CD4-positive, alpha-beta memory T cell (primary cell): ENCODE measurements around the gene DVL2. TPM values are rescaled to one million over a fixed set of nuclear protein-coding genes. Genes with fewer than 3 reads are reported as not detected.

Experiments
- CTCF ChIA-PET: fragments of 350-600 bp; sonication (Branson Sonifier 250); formaldehyde crosslinking; loops from one replicate; lab custom pipeline; 2021; ENCODE audit warnings: inconsistent platforms; ENCODE audit not compliant: partially characterized antibody; lab: Charles Lee
- POLR2A ChIA-PET: fragments of 350-600 bp; sonication (Branson Sonifier 250); formaldehyde crosslinking; loops from one replicate; lab custom pipeline; 2021; ENCODE audit not compliant: partially characterized antibody; lab: Charles Lee
- DNase-seq, 5 donors: peaks; one replicate each; pipeline versions ENCODE4 v3.0.0 to v3.0.0-alpha.2; 2020 to 2022; ENCODE audit warnings: mixed read lengths in 1 of 5
- H3K27ac ChIP-seq: one replicate; pipeline ENCODE4 v1.7.0; 2013; ENCODE audit warnings: low read depth, low read length
- H3K27me3 ChIP-seq: 2 replicates; pipeline ENCODE4 v1.7.0; 2013; ENCODE audit warnings: mild to moderate bottlenecking, low read length, moderate library complexity; ENCODE audit not compliant: insufficient read depth
- H3K36me3 ChIP-seq: 2 replicates; pipeline ENCODE4 v1.7.0; 2013; ENCODE audit warnings: mild to moderate bottlenecking, low read length, moderate library complexity; ENCODE audit not compliant: insufficient read depth
- H3K4me1 ChIP-seq: 2 replicates; pipeline ENCODE4 v1.7.0; 2013; ENCODE audit warnings: mild to moderate bottlenecking, low read length, moderate library complexity; ENCODE audit not compliant: insufficient read depth
- H3K4me3 ChIP-seq, 2 donors: one replicate each; pipeline ENCODE4 v1.7.0; 2013; ENCODE audit warnings: low read length in 2 of 2, mild to moderate bottlenecking in 1 of 2
- H3K9me3 ChIP-seq, 2 donors: one replicate each; pipeline ENCODE4 v1.7.0; 2013; ENCODE audit warnings: low read length in 2 of 2, control low read depth in 1 of 2; ENCODE audit not compliant: control insufficient read depth in 1 of 2
- H3K27ac Mint-ChIP-seq, 7 donors: one replicate each; pipeline ENCODE4 v1.8.0; 2020 to 2021; ENCODE audit warnings: mixed read lengths in 7 of 7, mild to moderate bottlenecking in 6 of 7, inconsistent platforms in 3 of 7, moderate library complexity in 3 of 7
- H3K27me3 Mint-ChIP-seq, 2 donors: one replicate each; pipeline ENCODE4 v1.8.0; 2020 to 2021; ENCODE audit warnings: mixed read lengths in 2 of 2
- H3K36me3 Mint-ChIP-seq, 2 donors: one replicate each; pipeline ENCODE4 v1.8.0; 2020 to 2021; ENCODE audit warnings: mixed read lengths in 2 of 2, inconsistent platforms in 1 of 2, mild to moderate bottlenecking in 1 of 2
- H3K4me1 Mint-ChIP-seq, 4 donors: one replicate each; pipeline ENCODE4 v1.8.0; 2020 to 2021; ENCODE audit warnings: mixed read lengths in 4 of 4, mild to moderate bottlenecking in 1 of 4
- H3K4me3 Mint-ChIP-seq, 8 donors: one replicate each; pipeline ENCODE4 v1.8.0; 2020 to 2021; ENCODE audit warnings: mixed read lengths in 8 of 8, mild to moderate bottlenecking in 7 of 8, moderate library complexity in 6 of 8, inconsistent platforms in 3 of 8
- H3K9me3 Mint-ChIP-seq, 8 donors: one replicate each; pipeline ENCODE4 v1.8.0; 2020 to 2021; ENCODE audit warnings: mixed read lengths in 8 of 8, mild to moderate bottlenecking in 5 of 8, inconsistent platforms in 3 of 8, moderate library complexity in 1 of 8
- intact Hi-C: fragments of 100-400 bp; cut with micrococcal nuclease; formaldehyde crosslinking; loops from one replicate; pipeline ENCODE4 v1.15.1; 2023
- polyA plus RNA-seq, 2 donors: library from polyadenylated mRNA; unstranded; fragments of 300-500 nt; fragmentation: Illumina TruSeq; gene quantifications; one replicate each; pipeline ENCODE4 v1.2.3, GENCODE V29; 2021
- total RNA-seq, 2 experiments: library from RNA; stranded (reverse); gene quantifications; one replicate each; pipeline ENCODE4 v1.2.3, GENCODE V29; 2021

Gene DVL2
- total and polyA plus RNA-seq, 4 experiments from 2014 or later: 22.0 to 76.8 (median 49.4) TPM

DNA sequence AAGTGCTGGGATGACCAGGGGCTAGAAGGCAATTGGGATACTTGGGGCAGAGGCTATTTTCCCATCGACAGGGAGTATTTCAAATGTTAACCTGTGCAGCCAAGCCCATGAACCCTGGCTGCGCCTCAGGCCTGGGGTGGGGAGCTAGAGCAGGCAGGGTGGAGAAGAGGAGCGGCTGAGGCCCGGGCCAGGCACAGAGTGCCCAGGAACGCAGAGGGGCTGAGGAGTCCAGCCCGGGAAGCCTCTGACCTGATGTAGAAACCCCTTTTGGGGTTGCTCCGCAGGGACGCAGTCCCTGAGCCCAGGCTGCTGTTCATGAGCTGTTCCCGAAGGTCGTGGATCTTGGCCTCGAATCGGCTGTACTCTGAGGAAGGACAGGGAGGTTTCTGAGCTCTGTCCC is 38.3 kb downstream of the DVL2 start:
- no peak overlapping the region for H3K27ac Mint-ChIP-seq
- DNase-seq: no peak
- no peak overlapping the region for H3K4me3 Mint-ChIP-seq
- Histone ChIP-seq H3K36me3 (no peaks in the 10 kb centered on the region), H3K4me1 (no peaks in the 10 kb centered on the region), H3K4me3 (no peak overlapping the region), H3K27me3 (no peaks in the 10 kb centered on the region), H3K27ac (no peak overlapping the region), H3K9me3 (no peaks in the 10 kb centered on the region)
- ChIA-PET POLR2A (no interaction called here), CTCF (no interaction called here)
- H3K36me3 Mint-ChIP-seq: peaks cover 4 to 7% of the 10 kb centered on the region in 2 donors
- intact Hi-C loops: no loop called here
- no peaks in the 10 kb centered on the region for H3K9me3 Mint-ChIP-seq
- no peaks in the 10 kb centered on the region for H3K4me1 Mint-ChIP-seq
- no peaks in the 10 kb centered on the region for H3K27me3 Mint-ChIP-seq

DNA sequence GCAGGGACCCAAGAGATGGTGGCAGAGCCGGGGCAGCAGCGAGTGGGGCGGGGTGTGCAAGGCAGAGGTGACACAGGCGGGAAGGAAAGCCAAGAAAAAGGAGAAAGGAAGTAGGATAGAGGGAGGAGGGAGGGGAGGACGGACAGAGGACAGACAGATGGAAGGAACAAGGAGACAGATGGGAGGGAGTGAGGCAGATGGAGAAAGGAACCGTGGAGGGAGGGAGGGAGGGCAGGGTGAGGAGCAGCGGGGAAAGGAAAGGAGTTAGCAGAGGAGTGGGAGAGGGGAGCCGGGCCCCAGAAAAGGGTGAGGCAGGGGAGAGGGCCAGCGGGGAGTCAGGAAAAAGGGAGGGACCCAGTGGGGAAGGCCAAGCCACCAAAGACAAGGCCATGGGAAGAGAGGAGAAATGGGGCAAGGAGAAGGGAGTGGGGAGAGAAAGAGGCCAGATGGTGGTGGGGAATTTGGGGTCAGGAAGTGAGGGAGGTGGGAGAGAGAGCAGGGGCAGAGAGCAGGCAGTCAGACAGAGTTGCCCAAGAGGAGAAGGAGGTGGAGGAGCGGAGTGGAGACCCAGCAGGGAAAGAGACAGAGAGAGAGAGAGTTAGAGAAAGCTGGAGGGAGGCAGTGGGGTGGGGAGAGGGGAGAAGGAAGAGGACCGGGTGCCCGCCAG is 41.9 kb downstream of the DVL2 start:
- no peak overlapping the region for H3K27ac ChIP-seq
- intact Hi-C loops: no loop called here
- ChIA-PET POLR2A (no interaction called here), CTCF (no interaction called here)
- Mint-ChIP-seq H3K9me3 (no peaks in the 10 kb centered on the region), H3K4me1 (no peaks in the 10 kb centered on the region), H3K4me3 (no peak overlapping the region), H3K36me3 (peaks cover 4 to 7% of the 10 kb centered on the region in 2 donors), H3K27me3 (no peaks in the 10 kb centered on the region), H3K27ac (peak overlapping the region in 1 of 7 donors; percentile 48)
- DNase-seq: no peak
- H3K36me3 ChIP-seq: no peaks in the 10 kb centered on the region
- no peaks in the 10 kb centered on the region for H3K27me3 ChIP-seq
- no peak overlapping the region for H3K4me3 ChIP-seq
- H3K4me1 ChIP-seq: no peaks in the 10 kb centered on the region
- no peaks in the 10 kb centered on the region for H3K9me3 ChIP-seq

GRCh38 chr17:7191571-7192270 is 42.6 kb downstream of the DVL2 start:
- no peaks in the 10 kb centered on the region for H3K27me3 Mint-ChIP-seq
- H3K9me3 Mint-ChIP-seq: no peaks in the 10 kb centered on the region
- H3K4me3 ChIP-seq: no peak overlapping the region
- no peak overlapping the region for H3K27ac ChIP-seq
- H3K4me3 Mint-ChIP-seq: no peak overlapping the region
- H3K4me1 ChIP-seq: no peaks in the 10 kb centered on the region
- no peaks in the 10 kb centered on the region for H3K36me3 ChIP-seq
- DNase-seq: peak in 2 of 5 donors; percentile 10 to 31
- H3K9me3 ChIP-seq: no peaks in the 10 kb centered on the region
- peak overlapping the region in 1 of 7 donors; percentile 37 for H3K27ac Mint-ChIP-seq
- ChIA-PET POLR2A (no interaction called here), CTCF (interaction anchor here (0.7 kb wide), 1 partner anchor 1219 kb away, joined by 4 read pairs; no protein-coding TSS in a partner anchor)
- H3K27me3 ChIP-seq: no peaks in the 10 kb centered on the region
- peaks cover 0 to under 1% (median 0%) of the 10 kb centered on the region in 4 donors for H3K4me1 Mint-ChIP-seq
- intact Hi-C loops: no loop called here
- peaks cover 4 to 7% of the 10 kb centered on the region in 2 donors for H3K36me3 Mint-ChIP-seq

- Histone ChIP-seq H3K4me3 (no peak overlapping the region), H3K27ac (no peak overlapping the region), H3K27me3 (no peaks in the 10 kb centered on the region), H3K4me1 (no peaks in the 10 kb centered on the region), H3K9me3 (no peaks in the 10 kb centered on the region), H3K36me3 (no peaks in the 10 kb centered on the region)
- Mint-ChIP-seq H3K4me1 (peaks cover 1 to 5% (median 4%) of the 10 kb centered on the region in 4 donors), H3K4me3 (no peak overlapping the region), H3K27ac (peak overlapping the region in 2 of 7 donors; percentile 48 to 83), H3K36me3 (peaks cover 4% of the 10 kb centered on the region in 2 donors), H3K9me3 (no peaks in the 10 kb centered on the region), H3K27me3 (no peaks in the 10 kb centered on the region)
- intact Hi-C loops: no loop called here
- CTCF ChIA-PET: interaction anchor here (0.7 kb wide), 1 partner anchor 1219 kb away, joined by 4 read pairs; no protein-coding TSS in a partner anchor
- no peak for DNase-seq
- POLR2A ChIA-PET: no interaction called here
These were observed 43.2 kb downstream of the DVL2 start for GRCh38 chr17:7191069-7191468.

DNA sequence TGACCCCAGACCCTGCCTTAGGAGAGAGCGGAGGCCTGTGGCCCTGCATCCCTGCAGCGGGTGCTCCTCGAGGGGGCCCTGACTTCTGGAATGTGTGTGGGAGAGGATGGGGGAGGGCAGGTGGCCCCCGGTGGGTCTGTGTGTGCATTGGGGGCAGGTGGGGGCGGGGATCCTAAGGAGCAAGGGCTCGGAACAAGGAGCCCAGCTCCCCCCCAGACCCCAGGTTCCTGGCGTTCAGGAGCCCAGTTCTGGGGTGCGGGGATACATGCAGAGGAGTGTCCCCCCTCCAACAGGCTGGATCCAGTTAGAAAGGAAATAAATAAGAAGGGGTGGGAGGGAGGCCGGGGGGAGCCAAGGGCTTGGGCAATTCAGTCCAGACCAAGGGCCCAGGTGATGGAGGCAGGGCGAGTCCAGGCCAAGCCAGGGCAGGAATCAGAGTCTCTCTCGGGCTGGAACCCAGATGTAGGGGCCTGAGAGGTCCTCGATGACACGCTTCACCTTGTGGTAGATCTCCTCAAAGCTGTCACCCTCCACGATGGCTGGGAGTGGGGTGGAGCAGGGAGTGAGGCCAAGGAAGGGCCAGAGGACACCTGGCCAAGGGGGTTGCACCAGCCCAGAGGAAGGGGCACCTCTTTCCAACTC is 43.9 kb downstream of the DVL2 start:
- Histone ChIP-seq H3K4me1 (no peaks in the 10 kb centered on the region), H3K9me3 (no peaks in the 10 kb centered on the region), H3K4me3 (no peak overlapping the region), H3K27ac (no peak overlapping the region), H3K36me3 (no peaks in the 10 kb centered on the region), H3K27me3 (no peaks in the 10 kb centered on the region)
- no peaks in the 10 kb centered on the region for H3K9me3 Mint-ChIP-seq
- peak in 1 of 5 donors; percentile 12 for DNase-seq
- H3K4me1 Mint-ChIP-seq: peaks cover 1 to 5% (median 4%) of the 10 kb centered on the region in 4 donors
- intact Hi-C loops: no loop called here
- CTCF ChIA-PET: no interaction called here
- H3K27me3 Mint-ChIP-seq: no peaks in the 10 kb centered on the region
- POLR2A ChIA-PET: no interaction called here
- peaks cover 4% of the 10 kb centered on the region in 2 donors for H3K36me3 Mint-ChIP-seq
- no peak overlapping the region for H3K27ac Mint-ChIP-seq
- no peak overlapping the region for H3K4me3 Mint-ChIP-seq

DNA sequence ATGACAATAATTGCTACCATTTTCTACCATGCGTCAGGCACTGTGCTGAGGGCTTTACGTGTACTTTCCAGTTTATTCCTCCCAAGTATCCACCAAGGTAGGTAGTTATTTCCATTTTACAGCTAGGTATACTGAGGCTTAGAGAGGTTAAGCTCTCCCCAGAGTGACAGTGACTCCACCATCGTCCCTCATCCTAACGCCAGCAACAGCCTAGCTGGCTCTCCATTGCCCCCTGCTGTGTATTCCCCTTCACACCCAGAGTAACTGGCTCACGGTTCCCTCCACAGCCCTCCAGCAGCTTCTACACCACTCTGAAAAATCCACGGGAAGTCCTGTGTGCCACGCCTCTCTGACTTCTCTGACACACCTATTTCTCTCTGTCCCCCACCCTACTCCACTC is 48.1 kb downstream of the DVL2 start:
- Mint-ChIP-seq H3K27ac (peak overlapping the region in 1 of 7 donors; percentile 67), H3K9me3 (no peaks in the 10 kb centered on the region), H3K27me3 (no peaks in the 10 kb centered on the region), H3K4me3 (no peak overlapping the region), H3K36me3 (no peaks in the 10 kb centered on the region), H3K4me1 (peaks cover 1 to 5% (median 4%) of the 10 kb centered on the region in 4 donors)
- Histone ChIP-seq H3K4me1 (no peaks in the 10 kb centered on the region), H3K4me3 (no peak overlapping the region), H3K27me3 (no peaks in the 10 kb centered on the region), H3K36me3 (no peaks in the 10 kb centered on the region), H3K9me3 (no peaks in the 10 kb centered on the region), H3K27ac (no peak overlapping the region)
- ChIA-PET CTCF (interaction anchor here (1.3 kb wide), 1 partner anchor 9 kb away, joined by 5 read pairs; no protein-coding TSS in a partner anchor), POLR2A (no interaction called here)
- DNase-seq: no peak
- intact Hi-C loops: no loop called here

- no peaks in the 10 kb centered on the region for H3K36me3 Mint-ChIP-seq
- H3K27ac Mint-ChIP-seq: no peak overlapping the region
- Histone ChIP-seq H3K4me1 (no peaks in the 10 kb centered on the region), H3K27ac (no peak overlapping the region), H3K9me3 (no peaks in the 10 kb centered on the region), H3K4me3 (no peak overlapping the region), H3K27me3 (no peaks in the 10 kb centered on the region), H3K36me3 (no peaks in the 10 kb centered on the region)
- intact Hi-C loops: no loop called here
- no peaks in the 10 kb centered on the region for H3K9me3 Mint-ChIP-seq
- CTCF ChIA-PET: no interaction called here
- no peak overlapping the region for H3K4me3 Mint-ChIP-seq
- DNase-seq: no peak
- POLR2A ChIA-PET: no interaction called here
- H3K27me3 Mint-ChIP-seq: peaks cover 0 to 2% of the 10 kb centered on the region in 2 donors
- peaks cover 1 to 5% (median 4%) of the 10 kb centered on the region in 4 donors for H3K4me1 Mint-ChIP-seq
These were observed 49.7 kb downstream of the DVL2 start for GRCh38 chr17:7184647-7185046.
